ENCODE measurements around the gene CIZ1.

CIZ1 gene

GRCh38 chr9:128145536-128145935 lies 45.8 kb downstream of the CIZ1 start:
- H3K4me3 ChIP-seq (ENCODE audit: low read depth, low read length) = no peak overlapping the region
- no peak for TF ChIP-seq CTCF (IDR thresholded peaks at IDR 0.05; ENCODE audit: borderline replicate concordance, insufficient read depth, low read depth, low read length)

GRCh38 chr9:128144239-128145181 lies 46.9 kb downstream of the CIZ1 start:
- no peak overlapping the region for H3K4me3 ChIP-seq (ENCODE audit: low read depth, low read length)
- TF ChIP-seq CTCF (IDR thresholded peaks at IDR 0.05; ENCODE audit: borderline replicate concordance, insufficient read depth, low read depth, low read length) = no peak

- no peak for TF ChIP-seq CTCF (IDR thresholded peaks at IDR 0.05; ENCODE audit: borderline replicate concordance, insufficient read depth, low read depth, low read length)
- no peak overlapping the region for H3K4me3 ChIP-seq (ENCODE audit: low read depth, low read length)
Observed at GRCh38 chr9:128143525-128144238, 47.7 kb downstream of the CIZ1 start.

GRCh38 chr9:128142596-128142995 lies 48.8 kb downstream of the CIZ1 start:
- no peak for TF ChIP-seq CTCF (IDR thresholded peaks at IDR 0.05; ENCODE audit: borderline replicate concordance, insufficient read depth, low read depth, low read length)
- H3K4me3 ChIP-seq (ENCODE audit: low read depth, low read length) = no peak overlapping the region

- TF ChIP-seq CTCF (IDR thresholded peaks at IDR 0.05; ENCODE audit: borderline replicate concordance, insufficient read depth, low read depth, low read length) = no peak
Observed at GRCh38 chr9:128142061-128142460, 49.3 kb downstream of the CIZ1 start.

GRCh38 chr9:128141604-128142003 lies 49.8 kb downstream of the CIZ1 start:
- no peak for TF ChIP-seq CTCF (IDR thresholded peaks at IDR 0.05; ENCODE audit: borderline replicate concordance, insufficient read depth, low read depth, low read length)
- no peak overlapping the region for H3K4me3 ChIP-seq (ENCODE audit: low read depth, low read length)

More at GRCh38 chr9:128142061-128142460, 49.3 kb downstream of the CIZ1 start:
- H3K4me3 ChIP-seq (ENCODE audit: low read depth, low read length) = no peak overlapping the region
